Upper lobe of left lung (tissue), 6 donors: Measurements from ENCODE around the gene OGA. TPM values are rescaled to one million over a fixed set of nuclear protein-coding genes. Genes with fewer than 3 reads are reported as not detected.

Source experiments
- ATAC-seq, 2 donors: fragments of 200-7000 bp; cut with Tn5 transposase; one replicate each; pipeline ENCODE4 v1.9.1; 2022; ENCODE audit warnings: mild to moderate bottlenecking in 2 of 2, moderate library complexity in 2 of 2; ENCODE audit not compliant: low FRiP score in 2 of 2
- DNase-seq, 2 donors: peaks; one replicate each; pipeline ENCODE4 v3.0.0-alpha.2; 2019 to 2020
- H3K27ac ChIP-seq, 4 donors: fragments of 200-600 bp; sonication (generic); one replicate each; pipeline ENCODE4 v1.5.1; 2016 to 2019
- H3K27me3 ChIP-seq, 4 donors: fragments of 200-600 bp; sonication (generic); one replicate each; pipeline ENCODE4 v1.5.1; 2017 to 2019
- H3K36me3 ChIP-seq, 4 donors: fragments of 200-600 bp; sonication (generic); one replicate each; pipeline ENCODE4 v1.5.1; 2016 to 2019
- H3K4me1 ChIP-seq, 4 donors: fragments of 200-600 bp; sonication (generic); one replicate each; pipeline ENCODE4 v1.5.1; 2018 to 2019
- H3K4me3 ChIP-seq, 4 donors: fragments of 200-600 bp; sonication (generic); one replicate each; pipeline ENCODE4 v1.5.1; 2017 to 2019; ENCODE audit warnings: mild to moderate bottlenecking in 2 of 4, moderate library complexity in 1 of 4
- H3K9me3 ChIP-seq, 4 donors: fragments of 200-600 bp; sonication (generic); one replicate each; pipeline ENCODE4 v1.5.1; 2018 to 2019
- CTCF ChIP-seq, 6 experiments: fragments of 450-650 bp in 4 of 6; fragments of 200-600 bp in 2 of 6; sonication (generic) in 2 of 6; IDR thresholded peaks; one replicate each; pipeline ENCODE4 v1.5.1; 2016 to 2019; ENCODE audit warnings: antibody characterized with exemption in 6 of 6
- EP300 ChIP-seq, 4 donors: sonication (generic); formaldehyde crosslinking; IDR thresholded peaks; one replicate each; pipeline ENCODE4 v1.5.1; 2017; ENCODE audit warnings: antibody characterized with exemption in 4 of 4, control low read depth in 2 of 4
- POLR2A ChIP-seq, 4 donors: fragments of 450-650 bp; IDR thresholded peaks; one replicate each; pipeline ENCODE4 v1.5.1; 2016 to 2017; ENCODE audit warnings: antibody characterized with exemption in 4 of 4, mild to moderate bottlenecking in 2 of 4
- POLR2AphosphoS5 ChIP-seq, 2 donors: sonication (generic); formaldehyde crosslinking; IDR thresholded peaks; one replicate each; pipeline ENCODE4 v1.5.1; 2017; ENCODE audit warnings: antibody characterized with exemption in 2 of 2
- WGBS, 2 donors: methylation state at CpG; one replicate each; pipeline ENCODE4 v1.1.5; 2017 to 2018; 5-methylcytosine and 5-hydroxymethylcytosine counted together
- total RNA-seq, 6 donors: library from RNA; depleted of rRNA in 4 of 6; stranded (reverse); fragments of >200 nt in 4 of 6; gene quantifications; one replicate each; pipeline versions ENCODE4 v1.1.0 to v1.2.1, GENCODE V29; 2016 to 2021
- donor health status: DM: no; HTN: no; CAD: no; lungs with moderate emphysema.
- donor health status: DM: no; HTN: yes; CAD: no; lungs with severe emphysema.

Gene OGA
- total RNA-seq, 6 donors from 2014 or later, result 71.1 to 374 (median 138) TPM

- no peaks in the 10 kb centered on the region for H3K36me3 ChIP-seq
- TF ChIP-seq CTCF (IDR thresholded peaks at IDR 0.05) (no peak), EP300 (IDR thresholded peaks at IDR 0.05) (no peak), POLR2A (IDR thresholded peaks at IDR 0.05) (no peak), POLR2AphosphoS5 (IDR thresholded peaks at IDR 0.05) (no peak)
- H3K4me1 ChIP-seq, result peaks cover 21 to 42% (median 34%) of the 10 kb centered on the region in 4 donors
- H3K4me3 ChIP-seq, result no peak overlapping the region
- H3K9me3 ChIP-seq, result no peaks in the 10 kb centered on the region
- WGBS, 2 donors, result 80 to 100% methylated on average over 4 to 6 of the region's 6 CpGs
- no peak for ATAC-seq
- no peak for DNase-seq
- H3K27ac ChIP-seq, result no peak overlapping the region
- no peaks in the 10 kb centered on the region for H3K27me3 ChIP-seq
These were observed 20.2 kb upstream of the OGA start for GRCh38 chr10:101838416-101838970.

GRCh38 chr10:101837748-101838147 lies 19.5 kb upstream of the OGA start:
- H3K4me1 ChIP-seq, result peaks cover 21 to 36% (median 31%) of the 10 kb centered on the region in 4 donors
- H3K4me3 ChIP-seq, result no peak overlapping the region
- ATAC-seq, result no peak
- no peaks in the 10 kb centered on the region for H3K27me3 ChIP-seq
- TF ChIP-seq POLR2AphosphoS5 (IDR thresholded peaks at IDR 0.05), result no peak
- TF ChIP-seq CTCF (IDR thresholded peaks at IDR 0.05), result no peak
- no peak for TF ChIP-seq EP300 (IDR thresholded peaks at IDR 0.05)
- TF ChIP-seq POLR2A (IDR thresholded peaks at IDR 0.05), result no peak
- WGBS, 2 donors, result 91 to 92% methylated on average over 2 of the region's 2 CpGs
- no peaks in the 10 kb centered on the region for H3K9me3 ChIP-seq
- no peak overlapping the region for H3K27ac ChIP-seq
- H3K36me3 ChIP-seq, result no peaks in the 10 kb centered on the region
- no peak for DNase-seq

- no peak for DNase-seq
- H3K27ac ChIP-seq, result no peak overlapping the region
- no peak overlapping the region for H3K4me3 ChIP-seq
- WGBS, 2 donors, result 81 to 94% methylated on average over 3 to 4 of the region's 4 CpGs
- ATAC-seq, result no peak
- no peaks in the 10 kb centered on the region for H3K36me3 ChIP-seq
- TF ChIP-seq POLR2AphosphoS5 (IDR thresholded peaks at IDR 0.05) (no peak), POLR2A (IDR thresholded peaks at IDR 0.05) (no peak), CTCF (IDR thresholded peaks at IDR 0.05) (no peak), EP300 (IDR thresholded peaks at IDR 0.05) (no peak)
- H3K4me1 ChIP-seq, result peaks cover 20 to 36% (median 30%) of the 10 kb centered on the region in 4 donors
- no peaks in the 10 kb centered on the region for H3K9me3 ChIP-seq
- no peaks in the 10 kb centered on the region for H3K27me3 ChIP-seq
These were observed 17.1 kb upstream of the OGA start for GRCh38 chr10:101835362-101835761.

GRCh38 chr10:101834341-101834740 lies 16.1 kb upstream of the OGA start:
- 69 to 72% methylated on average over 8 of the region's 8 CpGs for WGBS, 2 donors
- ATAC-seq, result peak in 1 of 2 donors; percentile 12
- no peaks in the 10 kb centered on the region for H3K36me3 ChIP-seq
- no peak overlapping the region for H3K27ac ChIP-seq
- no peaks in the 10 kb centered on the region for H3K27me3 ChIP-seq
- DNase-seq, result peak; percentile 58
- H3K4me1 ChIP-seq, result peaks cover 19 to 36% (median 28%) of the 10 kb centered on the region in 4 donors
- TF ChIP-seq EP300 (IDR thresholded peaks at IDR 0.05) (no peak), POLR2A (IDR thresholded peaks at IDR 0.05) (no peak), CTCF (IDR thresholded peaks at IDR 0.05) (no peak), POLR2AphosphoS5 (IDR thresholded peaks at IDR 0.05) (no peak)
- no peak overlapping the region for H3K4me3 ChIP-seq
- H3K9me3 ChIP-seq, result no peaks in the 10 kb centered on the region

GRCh38 chr10:101833466-101833865 lies 15.2 kb upstream of the OGA start:
- no peaks in the 10 kb centered on the region for H3K36me3 ChIP-seq
- no peak overlapping the region for H3K4me3 ChIP-seq
- DNase-seq (peak in 1 of 2 donors; percentile 11), ATAC-seq (no peak)
- no peaks in the 10 kb centered on the region for H3K9me3 ChIP-seq
- H3K4me1 ChIP-seq, result peaks cover 19 to 40% (median 30%) of the 10 kb centered on the region in 4 donors
- H3K27ac ChIP-seq, result no peak overlapping the region
- TF ChIP-seq CTCF (IDR thresholded peaks at IDR 0.05) (no peak), EP300 (IDR thresholded peaks at IDR 0.05) (no peak), POLR2A (IDR thresholded peaks at IDR 0.05) (no peak), POLR2AphosphoS5 (IDR thresholded peaks at IDR 0.05) (no peak)
- WGBS, 2 donors, result 80 to 81% methylated on average over 1 of the region's 1 CpG
- H3K27me3 ChIP-seq, result no peaks in the 10 kb centered on the region
